Mononuclear cell (primary cell): Measurements from ENCODE around the gene CACNA1G. TPM values are rescaled to one million over a fixed set of nuclear protein-coding genes. Genes with fewer than 3 reads are reported as not detected.

ENCODE experiments used
- H3K27me3 ChIP-seq: 2 replicates; pipeline ENCODE4 v1.6.0; 2011; ENCODE audit warnings: low read length, control low read depth; ENCODE audit not compliant: insufficient read depth
- H3K4me1 ChIP-seq: 2 replicates; pipeline ENCODE4 v1.5.1; 2011; ENCODE audit warnings: mild to moderate bottlenecking, low read length, control low read depth; ENCODE audit not compliant: insufficient read depth
- H3K4me3 ChIP-seq: 2 replicates; pipeline ENCODE4 v1.5.1; 2011; ENCODE audit warnings: mild to moderate bottlenecking, low read length, moderate library complexity
- H3K9me3 ChIP-seq: 2 replicates; pipeline ENCODE4 v1.5.1; 2011; ENCODE audit warnings: low read depth, mild to moderate bottlenecking, control low read depth, low read length
- total RNA-seq: library from RNA; depleted of rRNA; stranded (reverse); fragments of >200 nt; gene quantifications from one replicate; pipeline ENCODE4 v1.2.3, GENCODE V29; 2012

Gene CACNA1G
- total RNA-seq, 1 donor: under 0.01 TPM

DNA sequence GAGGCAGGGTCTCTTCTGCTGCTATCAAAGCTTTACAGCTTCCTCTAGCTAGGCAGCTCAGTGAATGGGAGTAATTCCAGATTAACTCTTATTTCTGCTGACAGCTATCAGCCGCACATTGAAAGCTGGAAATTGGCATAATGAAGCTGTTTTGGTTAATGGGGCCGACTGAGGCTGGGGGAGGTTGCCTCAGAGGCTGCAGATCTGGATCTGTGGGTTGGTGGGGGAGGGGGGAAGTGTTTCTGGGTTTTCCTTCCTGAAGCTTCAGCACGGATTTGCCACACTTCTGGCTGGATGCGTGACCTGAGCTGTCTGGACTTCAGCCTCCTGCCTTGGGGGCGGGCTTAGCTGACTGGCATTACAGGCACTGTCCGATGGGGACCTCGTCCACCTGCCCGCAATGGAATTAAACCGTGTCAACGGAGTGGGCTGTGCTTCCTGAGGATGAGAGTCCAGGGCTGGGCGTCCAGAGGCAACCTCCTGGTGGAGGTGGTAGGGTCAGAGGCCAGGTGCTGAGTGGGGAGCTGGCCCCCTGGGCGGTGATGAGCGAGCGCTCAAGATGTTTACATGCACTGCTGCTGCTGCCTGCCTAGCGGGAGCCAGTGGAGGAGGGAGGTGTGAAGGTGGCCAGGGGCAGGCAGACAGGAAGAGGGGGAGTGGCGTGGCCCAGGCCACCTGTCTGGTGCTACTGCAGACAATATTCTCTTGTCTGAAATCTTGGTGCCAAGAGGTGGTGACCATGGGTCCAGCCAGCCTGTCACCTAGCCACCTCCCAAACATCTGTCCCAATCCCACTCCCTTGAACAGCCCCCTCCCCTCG lies 67.5 kb downstream of the CACNA1G start:
- Histone ChIP-seq H3K27me3 (peaks cover 18% of the 10 kb centered on the region), H3K4me3 (no peak overlapping the region), H3K4me1 (no peaks in the 10 kb centered on the region), H3K9me3 (no peaks in the 10 kb centered on the region)

DNA sequence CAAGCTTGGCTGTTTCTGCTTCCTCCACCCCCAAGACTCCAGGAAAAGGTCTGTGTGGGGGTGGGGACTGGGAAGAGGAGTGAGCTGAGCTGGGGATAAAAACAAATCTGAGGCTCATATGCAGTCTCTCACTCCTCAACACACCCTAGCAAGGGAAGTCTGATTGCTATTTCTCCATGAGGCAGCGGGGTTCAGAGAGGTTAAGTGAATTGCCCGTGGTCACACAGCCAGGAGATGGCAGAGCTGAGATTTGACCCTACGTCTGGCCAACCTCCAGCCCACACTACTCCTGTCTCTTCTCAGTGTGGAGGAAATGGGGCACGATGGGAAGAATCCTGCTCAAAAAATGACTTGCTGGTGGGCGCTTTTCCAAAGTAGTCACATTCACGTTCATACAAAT lies 69.4 kb downstream of the CACNA1G start:
- peaks cover 34% of the 10 kb centered on the region for H3K27me3 ChIP-seq
- peaks cover 8% of the 10 kb centered on the region for H3K4me1 ChIP-seq
- no peaks in the 10 kb centered on the region for H3K9me3 ChIP-seq
- H3K4me3 ChIP-seq: no peak overlapping the region

DNA sequence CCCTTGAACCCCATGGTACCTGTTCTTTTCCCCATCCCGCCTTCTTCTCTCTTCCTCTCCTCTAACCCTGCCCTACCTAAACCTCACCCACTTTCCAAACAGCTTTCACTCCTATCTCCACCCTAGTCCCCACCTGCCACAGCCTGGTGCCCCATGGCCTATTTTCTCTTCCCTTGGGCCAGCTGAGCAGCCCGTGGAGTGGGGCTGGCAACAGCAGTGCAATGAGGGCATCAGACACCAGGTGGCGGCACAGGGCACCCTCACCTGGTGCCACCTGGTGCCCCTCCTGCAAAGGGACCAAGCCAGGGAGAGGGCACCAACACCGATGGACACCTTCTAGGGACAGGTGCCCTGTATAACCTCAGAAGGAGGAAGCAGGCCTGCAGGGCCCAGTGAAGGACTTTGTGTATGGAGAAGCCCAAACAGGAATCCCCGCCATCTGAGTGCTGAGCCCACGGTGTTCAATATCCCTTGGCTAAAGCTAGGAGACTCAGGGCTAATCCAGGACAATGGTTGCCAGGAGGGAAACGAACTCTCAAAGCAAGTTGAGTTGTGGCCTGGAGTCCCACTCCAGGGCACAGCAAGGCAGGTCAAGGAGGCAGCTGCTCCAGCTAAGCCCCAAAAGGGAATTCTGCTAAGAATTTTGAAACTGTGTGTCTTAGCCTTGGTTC lies 70.1 kb downstream of the CACNA1G start:
- Histone ChIP-seq H3K27me3 (peaks cover 41% of the 10 kb centered on the region), H3K4me1 (peaks cover 14% of the 10 kb centered on the region), H3K4me3 (no peak overlapping the region), H3K9me3 (no peaks in the 10 kb centered on the region)

- Histone ChIP-seq H3K4me1 (peaks cover 14% of the 10 kb centered on the region), H3K27me3 (peaks cover 47% of the 10 kb centered on the region), H3K4me3 (no peak overlapping the region), H3K9me3 (no peaks in the 10 kb centered on the region)
Observed at GRCh38 chr17:50631195-50631907, 70.8 kb downstream of the CACNA1G start.

- Histone ChIP-seq H3K9me3 (no peaks in the 10 kb centered on the region), H3K4me3 (no peak overlapping the region), H3K27me3 (peaks cover 54% of the 10 kb centered on the region), H3K4me1 (peaks cover 14% of the 10 kb centered on the region)
Observed at GRCh38 chr17:50631908-50632571, 71.5 kb downstream of the CACNA1G start.

- Histone ChIP-seq H3K9me3 (no peaks in the 10 kb centered on the region), H3K27me3 (peaks cover 55% of the 10 kb centered on the region), H3K4me3 (no peak overlapping the region), H3K4me1 (peaks cover 14% of the 10 kb centered on the region)
Observed at GRCh38 chr17:50632637-50633036, 72.1 kb downstream of the CACNA1G start.

GRCh38 chr17:50633683-50634082 lies 73.2 kb downstream of the CACNA1G start:
- peaks cover 54% of the 10 kb centered on the region for H3K27me3 ChIP-seq

GRCh38 chr17:50634224-50634914 lies 73.9 kb downstream of the CACNA1G start, which contains the start of gene ABCC3:
Gene ABCC3 (plus strand): TSS chr17:50634881. CDS start chr17:50634937, 56 bp downstream.
- Histone ChIP-seq H3K4me3 (peak within 1 kb of the TSS; percentile 18), H3K27me3 (peaks cover 52% of the 10 kb centered on the region)

More at GRCh38 chr17:50633683-50634082, 73.2 kb downstream of the CACNA1G start:
- H3K4me1 ChIP-seq: peaks cover 17% of the 10 kb centered on the region
- H3K9me3 ChIP-seq: no peaks in the 10 kb centered on the region
- no peak overlapping the region for H3K4me3 ChIP-seq

DNA sequence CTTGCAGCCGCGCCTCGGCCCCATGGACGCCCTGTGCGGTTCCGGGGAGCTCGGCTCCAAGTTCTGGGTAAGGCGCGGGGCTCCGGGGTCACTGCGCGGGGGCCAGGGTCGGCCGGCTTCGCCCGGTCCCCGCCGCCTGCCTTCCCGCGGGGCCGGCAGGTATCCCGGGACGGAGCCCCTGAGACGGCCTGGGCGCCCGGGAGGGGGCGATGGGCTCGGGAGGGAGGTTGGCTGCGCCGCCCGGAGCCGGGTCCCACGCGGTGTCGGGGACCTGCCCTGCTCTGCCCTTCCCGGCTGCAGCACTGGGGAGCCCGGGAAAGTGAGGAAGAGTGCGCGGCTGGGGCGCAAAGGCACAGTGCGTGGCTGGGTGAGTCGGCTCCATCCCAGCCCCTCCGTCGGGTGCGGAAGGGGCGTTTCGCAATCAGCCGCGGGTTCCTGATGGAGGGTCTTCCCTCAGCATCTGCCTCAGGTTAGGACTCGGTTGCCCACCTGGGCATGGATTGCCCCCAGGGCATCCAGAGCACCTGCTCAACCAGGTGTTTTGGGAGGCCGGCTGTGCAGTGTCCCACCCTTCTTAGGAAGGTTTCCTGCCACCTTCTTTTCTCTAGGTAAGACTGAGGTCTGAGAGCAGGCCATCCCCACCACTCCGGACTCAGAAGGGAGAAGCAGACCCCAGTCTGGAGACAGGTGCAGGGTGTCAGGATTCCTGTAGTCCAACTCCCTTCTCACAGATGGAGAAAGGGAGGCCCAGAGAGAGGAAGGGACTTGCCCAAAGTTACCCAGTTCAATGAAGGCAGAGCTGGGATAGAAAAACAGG lies 74.6 kb downstream of the CACNA1G start:
- Histone ChIP-seq H3K4me3 (peak overlapping the region; percentile 18), H3K9me3 (no peaks in the 10 kb centered on the region), H3K27me3 (peaks cover 52% of the 10 kb centered on the region), H3K4me1 (peaks cover 32% of the 10 kb centered on the region)

More at GRCh38 chr17:50634224-50634914, 73.9 kb downstream of the CACNA1G start, which contains the start of gene ABCC3:
- H3K9me3 ChIP-seq: no peaks in the 10 kb centered on the region
- H3K4me1 ChIP-seq: peaks cover 24% of the 10 kb centered on the region

DNA sequence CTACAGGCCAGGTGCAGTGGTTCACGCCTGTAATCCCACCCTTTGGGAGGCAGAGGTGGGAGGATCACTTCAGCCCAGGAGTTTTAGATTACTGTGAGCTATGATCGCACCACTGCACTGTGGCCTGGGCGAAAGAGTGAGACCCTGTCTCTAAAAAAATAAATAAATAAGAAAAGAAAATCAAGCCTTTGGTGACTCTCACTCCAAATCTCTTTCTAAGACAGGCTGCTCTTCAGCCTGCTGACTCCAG lies 75.1 kb downstream of the CACNA1G start:
- no peak overlapping the region for H3K4me3 ChIP-seq
- H3K9me3 ChIP-seq: no peaks in the 10 kb centered on the region
- H3K27me3 ChIP-seq: peaks cover 52% of the 10 kb centered on the region
- H3K4me1 ChIP-seq: peaks cover 37% of the 10 kb centered on the region

DNA sequence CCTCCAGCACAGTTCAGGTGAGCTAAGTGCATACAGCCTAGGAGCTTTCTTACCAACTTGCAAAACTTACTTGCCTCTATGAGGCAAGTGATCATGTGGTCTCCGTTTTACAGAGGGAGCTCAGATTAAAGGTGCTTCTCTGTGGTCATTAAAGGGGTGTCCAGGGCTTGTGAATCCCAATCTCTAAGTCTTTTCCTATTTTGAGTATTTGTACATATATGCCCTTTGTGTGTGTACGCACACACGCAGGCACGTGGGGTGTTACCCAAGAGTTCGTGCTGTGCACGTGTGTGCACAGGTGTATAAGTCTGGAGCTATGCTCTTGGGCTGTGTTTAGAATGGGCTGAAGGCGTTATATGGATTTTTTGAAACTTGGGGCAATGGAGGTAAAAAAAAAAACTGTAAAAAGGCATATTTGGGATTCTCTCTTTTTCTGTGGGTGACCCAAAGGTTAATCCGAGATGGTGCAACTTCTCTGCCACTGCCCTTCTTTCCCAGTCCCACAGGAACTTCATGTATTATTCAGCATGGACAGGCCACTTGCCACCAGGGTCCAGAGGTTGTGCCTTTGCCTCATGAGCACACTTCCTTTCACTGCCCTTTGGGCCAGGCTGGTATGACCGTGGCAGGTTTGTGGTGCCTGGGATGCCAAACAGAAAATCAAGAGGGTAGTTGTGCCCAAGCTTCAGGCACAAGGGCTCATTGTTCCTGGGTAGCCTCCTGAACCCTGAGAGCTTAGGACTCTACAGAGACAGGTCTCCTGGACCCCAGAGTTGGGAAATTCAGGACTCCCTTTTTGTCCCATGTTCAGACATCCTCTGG lies 75.7 kb downstream of the CACNA1G start:
- peaks cover 48% of the 10 kb centered on the region for H3K27me3 ChIP-seq
- peaks cover 42% of the 10 kb centered on the region for H3K4me1 ChIP-seq
- no peak overlapping the region for H3K4me3 ChIP-seq
- no peaks in the 10 kb centered on the region for H3K9me3 ChIP-seq

DNA sequence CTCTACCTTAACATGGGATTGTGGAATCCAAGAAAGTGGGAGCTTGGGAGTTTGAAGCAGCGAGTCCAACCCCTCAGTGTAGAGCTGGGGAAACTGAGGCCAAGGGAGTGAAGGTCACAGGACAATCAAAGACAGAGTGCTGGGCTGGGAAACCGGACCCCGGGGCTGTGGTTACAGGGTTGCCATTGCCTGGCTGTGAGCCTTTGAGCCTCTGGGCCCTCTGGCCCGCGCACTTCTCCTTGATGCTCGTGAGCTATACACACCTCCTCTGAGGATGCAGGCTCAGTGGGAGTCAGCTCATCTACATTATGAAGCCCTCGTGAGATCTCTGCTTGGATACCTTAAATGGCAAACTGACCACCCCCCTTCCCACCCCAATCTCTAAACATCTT lies 76.3 kb downstream of the CACNA1G start:
- peaks cover 46% of the 10 kb centered on the region for H3K4me1 ChIP-seq
- H3K27me3 ChIP-seq: peaks cover 47% of the 10 kb centered on the region
- H3K9me3 ChIP-seq: no peaks in the 10 kb centered on the region
- no peak overlapping the region for H3K4me3 ChIP-seq
